IMR-90 (cell line): ENCODE data around the gene DRD4. TPM values are rescaled to one million over a fixed set of nuclear protein-coding genes. Genes with fewer than 3 reads are reported as not detected.

Experiments
- ATAC-seq: fragments of 200-7000 bp; cut with Tn5 transposase; 2 replicates; pipeline ENCODE4 v1.9.1; 2020; ENCODE audit warnings: low read depth, mild to moderate bottlenecking, moderate library complexity
- BruUV-seq: library from RNA; stranded (reverse); fragments of 400-500 nt; replicated peaks from 2 replicates; lab custom pipeline; 2021; lab: Mats Ljungman, UMichigan
- CTCF ChIA-PET: fragments of 300-600 bp; formaldehyde crosslinking; extraction: SDS; loops from one replicate; lab custom pipeline; 2021; ENCODE audit warnings: antibody characterized with exemption; lab: Yijun Ruan, JAX
- POLR2A ChIA-PET: fragments of 300-600 bp; sonication (Branson Sonifier 250); formaldehyde crosslinking; loops from one replicate; lab custom pipeline; 2022; ENCODE audit warnings: antibody characterized with exemption; ENCODE audit not compliant: unreplicated experiment; lab: Charles Lee
- DNase-seq: peaks from one replicate; pipeline ENCODE4 v3.0.0; 2013
- H2AFZ ChIP-seq: replicated peaks from 2 replicates; pipeline ENCODE3; 2013; ENCODE audit warnings: low read length, mild to moderate bottlenecking; ENCODE audit not compliant: poor library complexity
- H2AK5ac ChIP-seq: 2 replicates; pipeline ENCODE4 v1.6.1; 2013; ENCODE audit warnings: low read depth, low read length, inconsistent platforms
- H2AK9ac ChIP-seq: replicated peaks from 2 replicates; pipeline ENCODE3; 2013; ENCODE audit warnings: mild to moderate bottlenecking, low read depth, low read length, moderate library complexity; ENCODE audit not compliant: poor library complexity
- H2BK120ac ChIP-seq: 2 replicates; pipeline ENCODE4 v1.6.1; 2013; ENCODE audit warnings: low read depth, low read length, inconsistent platforms
- H2BK15ac ChIP-seq: 3 replicates; pipeline ENCODE4 v1.6.1; 2013; ENCODE audit warnings: low read depth, low read length, inconsistent platforms
- H2BK20ac ChIP-seq: 2 replicates; pipeline ENCODE4 v1.6.1; 2013; ENCODE audit warnings: low read depth, mild to moderate bottlenecking, inconsistent platforms, low read length, moderate library complexity
- H2BK5ac ChIP-seq: 2 replicates; pipeline ENCODE4 v1.6.1; 2013; ENCODE audit warnings: mild to moderate bottlenecking, low read depth, low read length, inconsistent platforms; ENCODE audit not compliant: poor library complexity, severe bottlenecking
- H3K14ac ChIP-seq: replicated peaks from 2 replicates; pipeline ENCODE4 v1.6.1; 2013; ENCODE audit warnings: low read depth, low read length, inconsistent platforms
- H3K18ac ChIP-seq: 2 replicates; pipeline ENCODE4 v1.6.1; 2013; ENCODE audit warnings: low read depth, low read length, control low read depth
- H3K23ac ChIP-seq: 2 replicates; pipeline ENCODE4 v1.6.1; 2013; ENCODE audit warnings: low read depth, low read length, inconsistent platforms
- H3K27ac ChIP-seq: 2 replicates; pipeline ENCODE4 v1.5.1; 2013; ENCODE audit warnings: mild to moderate bottlenecking, control low read depth, low read length; ENCODE audit not compliant: insufficient read depth
- H3K27me3 ChIP-seq: 2 replicates; pipeline ENCODE4 v1.6.1; 2013; ENCODE audit warnings: low read length; ENCODE audit not compliant: control insufficient read depth, insufficient read depth
- H3K36me3 ChIP-seq: 2 replicates; pipeline ENCODE4 v1.6.1; 2013; ENCODE audit warnings: low read length, mixed read lengths; ENCODE audit not compliant: control insufficient read depth, insufficient read depth
- H3K4ac ChIP-seq: 2 replicates; pipeline ENCODE4 v1.6.1; 2013; ENCODE audit warnings: low read depth, low read length, inconsistent platforms
- H3K4me1 ChIP-seq: 2 replicates; pipeline ENCODE4 v1.6.1; 2013; ENCODE audit warnings: low read length, mixed read lengths; ENCODE audit not compliant: control insufficient read depth, insufficient read depth
- H3K4me2 ChIP-seq: 2 replicates; pipeline ENCODE4 v1.6.1; 2013; ENCODE audit warnings: low read depth, mild to moderate bottlenecking, control low read depth, low read length, moderate library complexity
- H3K4me3 ChIP-seq: 2 replicates; pipeline ENCODE4 v1.5.1; 2013; ENCODE audit warnings: low read depth, mild to moderate bottlenecking, control low read depth, low read length, moderate library complexity; ENCODE audit not compliant: insufficient read depth
- H3K56ac ChIP-seq: 2 replicates; pipeline ENCODE4 v1.6.1; 2013; ENCODE audit warnings: low read length, inconsistent platforms; ENCODE audit not compliant: insufficient read depth; ENCODE audit errors: extremely low read depth
- H3K79me1 ChIP-seq, 2 experiments: 2 replicates each; pipeline ENCODE4 v1.6.1; 2013; ENCODE audit warnings: low read length in 2 of 2, inconsistent platforms in 1 of 2, low read depth in 1 of 2
- H3K9ac ChIP-seq: 2 replicates; pipeline ENCODE4 v1.6.1; 2013; ENCODE audit warnings: low read depth, low read length, control low read depth
- H3K9me1 ChIP-seq: 2 replicates; pipeline ENCODE4 v1.6.1; 2013; ENCODE audit warnings: low read length, inconsistent platforms; ENCODE audit not compliant: insufficient read depth
- H3K9me3 ChIP-seq: 2 replicates; pipeline ENCODE4 v1.6.1; 2013; ENCODE audit warnings: low read length; ENCODE audit not compliant: control insufficient read depth, insufficient read depth
- H4K20me1 ChIP-seq: 2 replicates; pipeline ENCODE4 v1.6.1; 2013; ENCODE audit warnings: low read length, inconsistent platforms; ENCODE audit not compliant: insufficient read depth
- H4K5ac ChIP-seq: 2 replicates; pipeline ENCODE4 v1.6.1; 2013; ENCODE audit warnings: mild to moderate bottlenecking, low read depth, low read length, control low read depth
- H4K8ac ChIP-seq, 2 experiments: 2 replicates each; pipeline ENCODE4 v1.6.1; 2013; ENCODE audit warnings: low read depth in 2 of 2, low read length in 2 of 2, control low read depth in 1 of 2, inconsistent platforms in 1 of 2
- H4K91ac ChIP-seq: 2 replicates; pipeline ENCODE4 v1.6.1; 2013; ENCODE audit warnings: low read depth, low read length, inconsistent platforms; ENCODE audit not compliant: insufficient read depth
- CEBPB ChIP-seq: IDR thresholded peaks from 2 replicates; pipeline ENCODE4 v1.6.1; 2012; ENCODE audit warnings: low read depth, low read length, improper control_type of control experiment
- CHD1 ChIP-seq: IDR thresholded peaks from 2 replicates; pipeline ENCODE4 v1.6.1; 2012; ENCODE audit warnings: low read depth, low read length, improper control_type of control experiment
- ELK1 ChIP-seq: fragments of 150-350 bp; IDR thresholded peaks from 2 replicates; pipeline ENCODE4 v1.6.1; 2016; ENCODE audit warnings: low read depth, mild to moderate bottlenecking, low read length, moderate library complexity, borderline replicate concordance
- MAFK ChIP-seq: IDR thresholded peaks from 2 replicates; pipeline ENCODE4 v1.6.1; 2012; ENCODE audit warnings: low read depth, low read length, improper control_type of control experiment
- MAZ ChIP-seq: IDR thresholded peaks from 2 replicates; pipeline ENCODE4 v1.6.1; 2012; ENCODE audit warnings: low read depth, mild to moderate bottlenecking, low read length, improper control_type of control experiment, moderate library complexity, borderline replicate concordance
- RFX5 ChIP-seq: IDR thresholded peaks from 2 replicates; pipeline ENCODE4 v1.8.0; 2012; ENCODE audit warnings: low read depth, mild to moderate bottlenecking, low read length, moderate library complexity
- USF2 ChIP-seq: fragments of 150-350 bp; IDR thresholded peaks from 2 replicates; pipeline ENCODE4 v1.6.1; 2017; ENCODE audit warnings: mild to moderate bottlenecking, antibody characterized with exemption, low read length, low read depth
- WGBS, 2 experiments: methylation state at CpG; one replicate each; pipeline versions ENCODE4 v1.1.5 to v1.1.7; 2013; ENCODE audit warnings: missing lambda C conversion rate in 2 of 2; ENCODE audit not compliant: insufficient read length in 1 of 2; ENCODE audit errors: extremely low coverage in 2 of 2; 5-methylcytosine and 5-hydroxymethylcytosine counted together
- dilution Hi-C: fragments of 300-500 bp; cut with HindIII; formaldehyde crosslinking; loops from one replicate; pipeline ENCODE4 v1.14.3; 2018; ENCODE audit warnings: low sequenced_read_pairs; ENCODE audit not compliant: unreplicated experiment
- in situ Hi-C: fragments of 300-500 bp; cut with MboI; formaldehyde crosslinking; loops from 3 replicates; pipeline ENCODE4 v1.14.3; 2019; ENCODE audit warnings: low sequenced_read_pairs, inconsistent platforms, mixed read lengths
- intact Hi-C: fragments of 100-400 bp; cut with micrococcal nuclease; formaldehyde crosslinking; loops from 2 replicates; pipeline ENCODE4 v1.10.0; 2022
- polyA plus RNA-seq, 3 experiments: library from polyadenylated mRNA; depleted of rRNA; stranded (reverse); fragments of >200 nt; gene quantifications; 2 replicates each; pipeline ENCODE4 v1.2.3, GENCODE V29; 2012; ENCODE audit warnings: low replicate concordance in 1 of 3
- total RNA-seq: library from RNA; depleted of rRNA; stranded (reverse); fragments of >200 nt; gene quantifications from 2 replicates; pipeline ENCODE4 v1.2.3, GENCODE V29; 2012

The DRD4 gene
- total and polyA plus RNA-seq, 2 of the 4 experiments (the other 2 are of a cell fraction), result not detected

- H3K27me3 ChIP-seq, result peaks cover 2% of the 10 kb centered on the region; the same call in 1 of the 2 replicates
- H2AFZ ChIP-seq, result no peak overlapping the region
- no peak overlapping the region for H2AK5ac ChIP-seq
- H2AK9ac ChIP-seq, result no peak overlapping the region
- no peak overlapping the region for H2BK5ac ChIP-seq
- no peak overlapping the region for H3K23ac ChIP-seq
- ChIA-PET CTCF (no interaction called here), POLR2A (no interaction called here)
- H3K4me2 ChIP-seq, result no peak overlapping the region
- no peak overlapping the region for H4K8ac ChIP-seq
- no peaks in the 10 kb centered on the region for H3K9me3 ChIP-seq
- peaks cover 4% of the 10 kb centered on the region; the same call in 1 of the 2 replicates for H3K4me1 ChIP-seq
- H2BK120ac ChIP-seq, result no peak overlapping the region
- in situ Hi-C loops, result no loop called here
- H3K56ac ChIP-seq, result no peak overlapping the region
- H2BK20ac ChIP-seq, result no peak overlapping the region
- H3K27ac ChIP-seq, result no peak overlapping the region
- no peak overlapping the region for H4K91ac ChIP-seq
- H3K18ac ChIP-seq, result no peak overlapping the region
- peaks cover 6% of the 10 kb centered on the region; the same call in 1 of the 2 replicates for H4K20me1 ChIP-seq
- no peaks in the 10 kb centered on the region for H3K79me1 ChIP-seq
- peaks cover 5% of the 10 kb centered on the region; the same call in 1 of the 2 replicates for H3K9me1 ChIP-seq
- intact Hi-C loops, result no loop called here
- TF ChIP-seq RFX5, result no peak
- no peak for TF ChIP-seq MAFK
- no peak for TF ChIP-seq MAZ
- no peak for TF ChIP-seq ELK1
- TF ChIP-seq USF2, result no peak
- TF ChIP-seq CHD1, result no peak
- no peak for TF ChIP-seq CEBPB
- peaks cover 2% of the 10 kb centered on the region; the same call in 1 of the 2 replicates for H3K36me3 ChIP-seq
- no peak overlapping the region for H4K5ac ChIP-seq
- dilution Hi-C loops, result no loop called here
- no peak overlapping the region for H3K14ac ChIP-seq
- H3K4me3 ChIP-seq, result no peak overlapping the region
- H3K4ac ChIP-seq, result no peak overlapping the region
- DNase-seq, result no peak
- ATAC-seq, result no peak
- H2BK15ac ChIP-seq, result no peak overlapping the region
- H3K9ac ChIP-seq, result no peak overlapping the region
- WGBS, 2 experiments, result 70% methylated on average over 2 of the region's 28 CpGs; no CpG with 5 or more reads in 1 of the 2 experiments
- BruUV-seq, result no TSS peak
These were observed 9.8 kb upstream of the DRD4 start for GRCh38 chr11:627308-627576.
